ENCODE data around the gene METTL1.

Gene METTL1

GRCh38 chr12:57731411-57732080 is 40.4 kb downstream of the METTL1 start:
- no peak overlapping the region for H3K27ac ChIP-seq

GRCh38 chr12:57730336-57731067 is 41.4 kb downstream of the METTL1 start:
- no peak for TF ChIP-seq CTCF (IDR thresholded peaks at IDR 0.05)
- no peak for TF ChIP-seq ZFX (IDR thresholded peaks at IDR 0.05; ENCODE audit: borderline replicate concordance)
- H3K27ac ChIP-seq: no peak overlapping the region

More at GRCh38 chr12:57731411-57732080, 40.4 kb downstream of the METTL1 start:
- TF ChIP-seq CTCF (IDR thresholded peaks at IDR 0.05) (no peak), ZFX (IDR thresholded peaks at IDR 0.05; ENCODE audit: borderline replicate concordance) (no peak)

GRCh38 chr12:57729321-57729844 is 42.5 kb downstream of the METTL1 start:
- TF ChIP-seq ZFX (IDR thresholded peaks at IDR 0.05; ENCODE audit: borderline replicate concordance): no peak
- no peak for TF ChIP-seq CTCF (IDR thresholded peaks at IDR 0.05)

GRCh38 chr12:57727758-57728395 is 44.0 kb downstream of the METTL1 start:
- no peak for TF ChIP-seq ZFX (IDR thresholded peaks at IDR 0.05; ENCODE audit: borderline replicate concordance)
- TF ChIP-seq CTCF (IDR thresholded peaks at IDR 0.05): no peak
- peak overlapping the region; percentile 96 for H3K27ac ChIP-seq

More at GRCh38 chr12:57729321-57729844, 42.5 kb downstream of the METTL1 start:
- no peak overlapping the region for H3K27ac ChIP-seq

- no peak for TF ChIP-seq ZFX (IDR thresholded peaks at IDR 0.05; ENCODE audit: borderline replicate concordance)
- 0 out of 2 replicates have a peak, but pooled peaks have one; percentile 4 for TF ChIP-seq CTCF (IDR thresholded peaks at IDR 0.05)
- H3K27ac ChIP-seq: peak overlapping the region; percentile 96
Observed at GRCh38 chr12:57726884-57727757, 44.8 kb downstream of the METTL1 start.

GRCh38 chr12:57726151-57726883 is 45.6 kb downstream of the METTL1 start:
- H3K27ac ChIP-seq: peak overlapping the region; percentile 96
- TF ChIP-seq ZFX (IDR thresholded peaks at IDR 0.05; ENCODE audit: borderline replicate concordance) (no peak), CTCF (IDR thresholded peaks at IDR 0.05) (peak; percentile 82)
